A673 (cell line): ENCODE results near the gene RYR1. TPM values are rescaled to one million over a fixed set of nuclear protein-coding genes. Genes with fewer than 3 reads are reported as not detected.

Experiments
- BruUV-seq: library from RNA; stranded (reverse); fragments of 400-500 nt; replicated peaks from 2 replicates; lab custom pipeline; 2021; lab: Mats Ljungman, UMichigan
- CTCF ChIA-PET: fragments of 300-600 bp; sonication (Branson Sonifier 250); formaldehyde crosslinking; loops from one replicate; lab custom pipeline; 2022; ENCODE audit warnings: antibody characterized with exemption; lab: Charles Lee
- POLR2A ChIA-PET: fragments of 300-600 bp; sonication (Branson Sonifier 250); formaldehyde crosslinking; loops from one replicate; lab custom pipeline; 2022; ENCODE audit warnings: antibody characterized with exemption; ENCODE audit not compliant: low non-redundant PET; lab: Charles Lee
- DNase-seq: peaks from one replicate; pipeline ENCODE4 v3.0.0-alpha.2; 2015; ENCODE audit warnings: low spot score
- H3K27ac ChIP-seq: fragments of 200-600 bp; sonication (generic); 2 replicates; pipeline ENCODE4 v1.5.1; 2016; ENCODE audit warnings: mixed run types, low read depth, mild to moderate bottlenecking, mixed read lengths, antibody characterized with exemption, low read length; ENCODE audit not compliant: poor library complexity, severe bottlenecking
- H3K27me3 ChIP-seq: fragments of 200-600 bp; sonication (generic); replicated peaks from 2 replicates; pipeline ENCODE4 v1.6.1; 2017; ENCODE audit warnings: mixed run types, low read depth, mild to moderate bottlenecking, mixed read lengths, antibody characterized with exemption, low read length; ENCODE audit not compliant: insufficient read depth, poor library complexity
- H3K36me3 ChIP-seq: fragments of 200-600 bp; sonication (generic); 2 replicates; pipeline ENCODE4 v1.6.1; 2016; ENCODE audit warnings: mixed run types, mild to moderate bottlenecking, mixed read lengths, antibody characterized with exemption, low read length; ENCODE audit not compliant: insufficient read depth, poor library complexity, severe bottlenecking
- H3K4me1 ChIP-seq: fragments of 200-600 bp; sonication (generic); 2 replicates; pipeline ENCODE4 v1.6.1; 2017; ENCODE audit warnings: mixed run types, mild to moderate bottlenecking, mixed read lengths, antibody characterized with exemption, low read length; ENCODE audit not compliant: insufficient read depth, poor library complexity, severe bottlenecking
- H3K4me3 ChIP-seq: fragments of 200-600 bp; sonication (generic); 2 replicates; pipeline ENCODE4 v1.5.1; 2016; ENCODE audit warnings: low read depth, mixed run types, mild to moderate bottlenecking, mixed read lengths, low read length; ENCODE audit not compliant: poor library complexity, severe bottlenecking
- H3K9me3 ChIP-seq: fragments of 200-600 bp; sonication (generic); 2 replicates; pipeline ENCODE4 v1.6.1; 2016; ENCODE audit warnings: mixed run types, low read depth, mild to moderate bottlenecking, mixed read lengths, antibody characterized with exemption, low read length; ENCODE audit not compliant: poor library complexity, severe bottlenecking
- CTCF ChIP-seq: fragments of 300-800, 200-600 bp; sonication (generic); conservative IDR thresholded peaks from 2 replicates; pipeline ENCODE4 v1.5.1; 2017; ENCODE audit warnings: low read depth, mild to moderate bottlenecking, antibody characterized with exemption, low read length, moderate library complexity, mixed read lengths
- EZH2 ChIP-seq: fragments of 200-600 bp; sonication (generic); IDR thresholded peaks from 2 replicates; pipeline ENCODE4 v1.6.1; 2017; ENCODE audit warnings: borderline replicate concordance, low read depth, mild to moderate bottlenecking, mixed read lengths, antibody characterized with exemption, low read length; ENCODE audit not compliant: poor library complexity, severe bottlenecking
- intact Hi-C: fragments of 100-400 bp; cut with micrococcal nuclease; formaldehyde crosslinking; loops from one replicate; pipeline ENCODE4 v1.10.0; 2022; ENCODE audit not compliant: unreplicated experiment
- total RNA-seq: library from RNA; stranded (reverse); gene quantifications from 2 replicates; pipeline ENCODE4 v1.2.3, GENCODE V29; 2021

The RYR1 gene
- total RNA-seq, 1 experiment from 2014 or later, result 0.28 TPM

- BruUV-seq, result no TSS peak
- Histone ChIP-seq H3K27ac (peak within 1 kb of the TSS; percentile 92), H3K27me3 (no peaks in the 10 kb centered on the region), H3K9me3 (no peaks in the 10 kb centered on the region), H3K4me3 (peak within 1 kb of the TSS; percentile 92), H3K36me3 (peaks cover 30% of the 10 kb centered on the region), H3K4me1 (peaks cover 7% of the 10 kb centered on the region)
- TF ChIP-seq EZH2 (no peak), CTCF (no peak)
- intact Hi-C loops, result no loop called here
- ChIA-PET POLR2A (interaction anchor here (0.6 to 1.0 kb wide), 4 partner anchors 11 to 428 kb away, joined by 3 to 4 read pairs (median 4); partner anchors contain the start of genes NFKBIB and SIRT2), CTCF (interaction anchor here (1.2 kb wide), 1 partner anchor 16 kb away, joined by 7 read pairs; no protein-coding TSS in a partner anchor)
- peak; percentile 99 for DNase-seq
These were observed 185.3 kb downstream of the RYR1 start, which contains the start of gene EIF3K for GRCh38 chr19:38618590-38619360. Gene EIF3K, plus strand, starts transcription at chr19:38619188. Its CDS starts 81 bp downstream, at chr19:38619269.

GRCh38 chr19:38619361-38620174 is 186.1 kb downstream of the RYR1 start:
- ChIA-PET POLR2A (interaction anchor here (0.6 to 1.0 kb wide), 3 partner anchors 11 to 280 kb away, joined by 3 to 4 read pairs (median 3); partner anchors contain the start of genes NFKBIB and SIRT2), CTCF (interaction anchor here (1.2 kb wide), 1 partner anchor 15 kb away, joined by 7 read pairs; no protein-coding TSS in a partner anchor)
- H3K27me3 ChIP-seq, result no peaks in the 10 kb centered on the region
- peaks cover 7% of the 10 kb centered on the region for H3K4me1 ChIP-seq
- DNase-seq, result no peak
- H3K27ac ChIP-seq, result peak overlapping the region; percentile 92
- H3K9me3 ChIP-seq, result no peaks in the 10 kb centered on the region
- intact Hi-C loops, result no loop called here
- H3K36me3 ChIP-seq, result peaks cover 38% of the 10 kb centered on the region
- TF ChIP-seq EZH2 (no peak), CTCF (no peak)
- peak overlapping the region; percentile 92 for H3K4me3 ChIP-seq
- BruUV-seq, result TSS peak; percentile 51

GRCh38 chr19:38624822-38625221 is 191.3 kb downstream of the RYR1 start:
- Histone ChIP-seq H3K4me3 (no peak overlapping the region), H3K27ac (no peak overlapping the region), H3K36me3 (peaks cover 74% of the 10 kb centered on the region), H3K4me1 (no peaks in the 10 kb centered on the region), H3K9me3 (no peaks in the 10 kb centered on the region), H3K27me3 (no peaks in the 10 kb centered on the region)
- intact Hi-C loops, result no loop called here
- CTCF ChIA-PET, result interaction anchor here (1.9 kb wide), 1 partner anchor 10 kb away, joined by 6 read pairs; no protein-coding TSS in a partner anchor
- no TSS peak for BruUV-seq
- DNase-seq, result no peak
- POLR2A ChIA-PET, result no interaction called here
- no peak for TF ChIP-seq EZH2
- TF ChIP-seq CTCF, result no peak
